Testis (tissue), 2 donors: ENCODE measurements around the gene BIRC7.

Experiments used
- CTCF ChIP-seq, 3 experiments: fragments of 450-650 bp in 2 of 3; fragments of 200-600 bp in 1 of 3; sonication (generic) in 1 of 3; IDR thresholded peaks; one replicate each; pipeline ENCODE4 v1.5.1; 2016 to 2019; ENCODE audit warnings: antibody characterized with exemption in 3 of 3, mild to moderate bottlenecking in 2 of 3, moderate library complexity in 1 of 3
- POLR2A ChIP-seq: fragments of 450-650 bp; IDR thresholded peaks from one replicate; pipeline ENCODE4 v1.6.1; 2017; ENCODE audit warnings: antibody characterized with exemption, mild to moderate bottlenecking, moderate library complexity

- TF ChIP-seq POLR2A, result no peak
- TF ChIP-seq CTCF (IDR thresholded peaks at IDR 0.05), result no peak
Observed at GRCh38 chr20:63215101-63216040, 20.3 kb upstream of the BIRC7 start.
